Measurements from ENCODE around the gene SERINC2.

The SERINC2 gene

GRCh38 chr1:31460027-31460426, 47.0 kb downstream of the SERINC2 start:
- TF ChIP-seq TCF12 (IDR thresholded peaks at IDR 0.05; ENCODE audit: low read depth): no peak
- no peak for TF ChIP-seq ZBTB7A (IDR thresholded peaks at IDR 0.05; ENCODE audit: low read depth)
- TF ChIP-seq YY1 (IDR thresholded peaks at IDR 0.05; ENCODE audit: low read depth): no peak
- TF ChIP-seq RAD21 (IDR thresholded peaks at IDR 0.05; ENCODE audit: low read depth): peak; percentile 40
- TF ChIP-seq, protein P1, sequence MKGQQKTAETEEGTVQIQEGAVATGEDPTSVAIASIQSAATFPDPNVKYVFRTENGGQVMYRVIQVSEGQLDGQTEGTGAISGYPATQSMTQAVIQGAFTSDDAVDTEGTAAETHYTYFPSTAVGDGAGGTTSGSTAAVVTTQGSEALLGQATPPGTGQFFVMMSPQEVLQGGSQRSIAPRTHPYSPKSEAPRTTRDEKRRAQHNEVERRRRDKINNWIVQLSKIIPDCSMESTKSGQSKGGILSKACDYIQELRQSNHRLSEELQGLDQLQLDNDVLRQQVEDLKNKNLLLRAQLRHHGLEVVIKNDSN (IDR thresholded peaks at IDR 0.05): no peak
- TF ChIP-seq, protein P2, sequence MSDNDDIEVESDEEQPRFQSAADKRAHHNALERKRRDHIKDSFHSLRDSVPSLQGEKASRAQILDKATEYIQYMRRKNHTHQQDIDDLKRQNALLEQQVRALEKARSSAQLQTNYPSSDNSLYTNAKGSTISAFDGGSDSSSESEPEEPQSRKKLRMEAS (IDR thresholded peaks at IDR 0.05): no peak

- no peak for TF ChIP-seq FOXM1 (IDR thresholded peaks at IDR 0.05; ENCODE audit: borderline replicate concordance, low read depth)
- no peak for TF ChIP-seq REST (IDR thresholded peaks at IDR 0.05; ENCODE audit: low read depth)
- no peak for TF ChIP-seq NFIC (IDR thresholded peaks at IDR 0.05)
- TF ChIP-seq, protein P1 (IDR thresholded peaks at IDR 0.05): no peak
- TF ChIP-seq TCF12 (IDR thresholded peaks at IDR 0.05; ENCODE audit: low read depth): no peak
- no peak for TF ChIP-seq TEAD4 (IDR thresholded peaks at IDR 0.05)
- no peak for TF ChIP-seq CEBPB (IDR thresholded peaks at IDR 0.05)
- TF ChIP-seq RAD21 (IDR thresholded peaks at IDR 0.05; ENCODE audit: low read depth): no peak
- no peak for TF ChIP-seq YY1 (IDR thresholded peaks at IDR 0.05; ENCODE audit: low read depth)
- no peak for TF ChIP-seq EP300 (IDR thresholded peaks at IDR 0.05; ENCODE audit: borderline replicate concordance)
- TF ChIP-seq EGR1 (IDR thresholded peaks at IDR 0.05): no peak
- TF ChIP-seq CREB1 (IDR thresholded peaks at IDR 0.05; ENCODE audit: low read depth): no peak
- TF ChIP-seq, protein P2 (IDR thresholded peaks at IDR 0.05): no peak
- no peak for TF ChIP-seq ZBTB7A (IDR thresholded peaks at IDR 0.05; ENCODE audit: low read depth)
- TF ChIP-seq TAF1 (IDR thresholded peaks at IDR 0.05; ENCODE audit: low read depth): no peak
Observed at GRCh38 chr1:31467005-31467674, 54.1 kb downstream of the SERINC2 start.

DNA sequence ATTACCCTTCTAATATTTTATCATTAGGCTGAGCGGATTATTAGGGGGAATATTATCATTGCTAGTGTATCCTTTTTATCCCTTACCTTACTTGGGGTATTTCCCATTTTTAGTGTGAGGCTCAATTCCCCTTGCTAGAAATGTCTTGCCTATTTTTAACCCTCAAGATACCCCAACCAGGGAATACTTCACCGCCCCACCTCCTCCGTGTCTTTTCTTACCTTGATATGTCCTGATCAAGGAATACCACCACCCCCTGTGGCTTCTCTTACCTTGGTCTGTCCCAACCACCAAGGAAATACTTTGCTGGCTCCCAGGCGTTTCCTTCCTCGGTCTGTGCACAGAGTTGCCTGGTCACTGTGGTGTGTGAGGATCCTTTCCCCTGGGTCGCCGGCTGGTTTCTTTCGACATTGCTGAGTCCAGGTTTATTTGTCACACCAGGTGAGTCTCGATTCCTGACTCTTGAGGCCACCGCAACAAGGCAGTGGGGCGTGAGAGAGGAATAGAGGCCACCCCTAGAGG, 57.8 kb downstream of the SERINC2 start:
- TF ChIP-seq EGR1 (IDR thresholded peaks at IDR 0.05) (no peak), CEBPB (IDR thresholded peaks at IDR 0.05) (no peak), REST (IDR thresholded peaks at IDR 0.05; ENCODE audit: low read depth) (no peak), TEAD4 (IDR thresholded peaks at IDR 0.05) (no peak), TAF1 (IDR thresholded peaks at IDR 0.05; ENCODE audit: low read depth) (no peak), NFIC (IDR thresholded peaks at IDR 0.05) (no peak), RAD21 (IDR thresholded peaks at IDR 0.05; ENCODE audit: low read depth) (no peak), FOXM1 (IDR thresholded peaks at IDR 0.05; ENCODE audit: borderline replicate concordance, low read depth) (no peak), EP300 (IDR thresholded peaks at IDR 0.05; ENCODE audit: borderline replicate concordance) (no peak), YY1 (IDR thresholded peaks at IDR 0.05; ENCODE audit: low read depth) (no peak), ZBTB7A (IDR thresholded peaks at IDR 0.05; ENCODE audit: low read depth) (no peak), TCF12 (IDR thresholded peaks at IDR 0.05; ENCODE audit: low read depth) (no peak)
- TF ChIP-seq, protein P2 (IDR thresholded peaks at IDR 0.05): no peak

DNA sequence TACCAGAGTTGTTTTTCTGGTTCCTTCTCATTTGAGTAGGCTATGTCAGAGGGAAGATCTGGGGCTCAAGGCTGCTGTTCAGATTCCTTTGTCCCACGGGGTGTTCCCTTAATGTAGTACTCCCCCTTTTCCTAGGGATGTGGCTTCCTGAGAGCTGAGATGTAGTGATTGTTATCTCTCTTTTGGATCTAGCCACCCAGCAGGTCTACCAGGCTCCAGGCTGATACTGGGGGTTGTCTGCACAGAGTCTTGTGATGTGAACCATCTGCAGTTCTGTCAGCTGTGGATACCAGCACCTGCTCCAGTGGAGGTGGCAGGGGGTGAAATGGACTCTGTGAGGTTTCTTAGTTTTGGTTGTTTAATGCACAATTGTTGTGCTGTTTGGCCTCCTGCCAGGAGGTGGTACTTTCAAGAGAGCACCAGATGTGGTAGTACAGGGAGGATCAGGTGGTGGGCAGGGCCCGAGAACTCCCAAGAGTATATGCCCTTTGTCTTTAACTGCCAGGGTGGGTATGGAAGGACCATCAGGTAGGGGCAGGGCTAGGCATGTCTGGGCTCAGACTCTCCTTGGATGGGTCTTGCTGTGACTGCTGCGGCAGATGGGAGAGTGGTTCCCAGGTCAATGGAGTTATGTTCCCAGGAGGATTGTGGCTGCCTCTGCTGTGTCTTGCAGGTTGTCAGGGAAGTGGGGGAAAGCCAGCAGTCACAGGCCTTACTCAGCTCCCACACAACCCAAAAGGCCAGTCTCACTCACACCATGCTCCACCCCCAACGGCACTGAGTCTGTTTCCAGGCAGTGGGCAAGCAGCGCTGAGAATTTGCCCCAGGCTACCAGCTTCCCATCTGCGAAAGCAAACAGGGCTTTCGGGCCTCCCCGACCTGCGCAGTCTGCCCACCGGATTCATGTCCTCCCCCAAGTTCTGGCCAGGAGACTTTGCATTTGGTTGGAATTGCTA, 64.2 kb downstream of the SERINC2 start:
- no peak for TF ChIP-seq YY1 (IDR thresholded peaks at IDR 0.05; ENCODE audit: low read depth)
- TF ChIP-seq ZBTB7A (IDR thresholded peaks at IDR 0.05; ENCODE audit: low read depth): no peak
- TF ChIP-seq REST (IDR thresholded peaks at IDR 0.05; ENCODE audit: low read depth): no peak
- TF ChIP-seq FOXM1 (IDR thresholded peaks at IDR 0.05; ENCODE audit: borderline replicate concordance, low read depth): no peak
- no peak for TF ChIP-seq RAD21 (IDR thresholded peaks at IDR 0.05; ENCODE audit: low read depth)
- TF ChIP-seq, protein P2 (IDR thresholded peaks at IDR 0.05): no peak
- TF ChIP-seq TEAD4 (IDR thresholded peaks at IDR 0.05): no peak
- TF ChIP-seq EGR1 (IDR thresholded peaks at IDR 0.05): no peak
- TF ChIP-seq TCF12 (IDR thresholded peaks at IDR 0.05; ENCODE audit: low read depth): no peak
- no peak for TF ChIP-seq EP300 (IDR thresholded peaks at IDR 0.05; ENCODE audit: borderline replicate concordance)
- TF ChIP-seq, protein P1 (IDR thresholded peaks at IDR 0.05): no peak
- no peak for TF ChIP-seq NFIC (IDR thresholded peaks at IDR 0.05)
- no peak for TF ChIP-seq TAF1 (IDR thresholded peaks at IDR 0.05; ENCODE audit: low read depth)
- TF ChIP-seq CREB1 (IDR thresholded peaks at IDR 0.05; ENCODE audit: low read depth): no peak
- no peak for TF ChIP-seq CEBPB (IDR thresholded peaks at IDR 0.05)

Data from Ishikawa (cell line).